GM20000 (cell line): ENCODE data around the gene OPTN.
"Not testable (repeated sequence)": the region's sequence is repeated elsewhere in the genome, so short reads cannot be mapped to it uniquely, and the experiment has no call there.

ENCODE experiments used
- DNase-seq: peaks from one replicate; pipeline ENCODE4 v3.0.0; 2012; ENCODE audit warnings: low spot score
- TF ChIP-seq, protein P1 (sequence below): IDR thresholded peaks from 2 replicates; pipeline ENCODE4 v1.5.1; 2012; ENCODE audit warnings: mild to moderate bottlenecking, control low read depth; ENCODE audit errors: extremely low read depth, missing control alignments

OPTN gene

DNA sequence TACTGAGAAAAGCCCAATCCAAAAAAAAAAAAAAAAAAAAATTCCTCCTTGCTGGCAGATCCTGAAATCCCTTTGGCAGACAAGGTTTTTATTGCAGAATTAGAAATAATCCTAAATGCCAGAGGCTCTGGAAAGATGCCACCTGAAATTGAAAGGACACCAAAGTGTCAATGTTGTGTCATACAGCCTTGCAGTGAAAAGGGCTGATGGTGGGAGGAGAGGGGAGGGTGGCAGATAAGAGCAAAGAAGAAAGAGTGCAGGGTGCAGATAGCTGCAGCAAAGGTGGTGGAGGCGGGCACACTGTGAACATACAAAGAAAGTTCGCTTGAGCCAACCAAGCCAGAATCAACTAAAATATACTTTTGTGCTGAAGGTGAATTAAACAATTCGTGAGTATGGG is 8.2 kb upstream of the OPTN start:
- no peak for DNase-seq
- TF ChIP-seq, protein P1, sequence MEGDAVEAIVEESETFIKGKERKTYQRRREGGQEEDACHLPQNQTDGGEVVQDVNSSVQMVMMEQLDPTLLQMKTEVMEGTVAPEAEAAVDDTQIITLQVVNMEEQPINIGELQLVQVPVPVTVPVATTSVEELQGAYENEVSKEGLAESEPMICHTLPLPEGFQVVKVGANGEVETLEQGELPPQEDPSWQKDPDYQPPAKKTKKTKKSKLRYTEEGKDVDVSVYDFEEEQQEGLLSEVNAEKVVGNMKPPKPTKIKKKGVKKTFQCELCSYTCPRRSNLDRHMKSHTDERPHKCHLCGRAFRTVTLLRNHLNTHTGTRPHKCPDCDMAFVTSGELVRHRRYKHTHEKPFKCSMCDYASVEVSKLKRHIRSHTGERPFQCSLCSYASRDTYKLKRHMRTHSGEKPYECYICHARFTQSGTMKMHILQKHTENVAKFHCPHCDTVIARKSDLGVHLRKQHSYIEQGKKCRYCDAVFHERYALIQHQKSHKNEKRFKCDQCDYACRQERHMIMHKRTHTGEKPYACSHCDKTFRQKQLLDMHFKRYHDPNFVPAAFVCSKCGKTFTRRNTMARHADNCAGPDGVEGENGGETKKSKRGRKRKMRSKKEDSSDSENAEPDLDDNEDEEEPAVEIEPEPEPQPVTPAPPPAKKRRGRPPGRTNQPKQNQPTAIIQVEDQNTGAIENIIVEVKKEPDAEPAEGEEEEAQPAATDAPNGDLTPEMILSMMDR: no peak

DNA sequence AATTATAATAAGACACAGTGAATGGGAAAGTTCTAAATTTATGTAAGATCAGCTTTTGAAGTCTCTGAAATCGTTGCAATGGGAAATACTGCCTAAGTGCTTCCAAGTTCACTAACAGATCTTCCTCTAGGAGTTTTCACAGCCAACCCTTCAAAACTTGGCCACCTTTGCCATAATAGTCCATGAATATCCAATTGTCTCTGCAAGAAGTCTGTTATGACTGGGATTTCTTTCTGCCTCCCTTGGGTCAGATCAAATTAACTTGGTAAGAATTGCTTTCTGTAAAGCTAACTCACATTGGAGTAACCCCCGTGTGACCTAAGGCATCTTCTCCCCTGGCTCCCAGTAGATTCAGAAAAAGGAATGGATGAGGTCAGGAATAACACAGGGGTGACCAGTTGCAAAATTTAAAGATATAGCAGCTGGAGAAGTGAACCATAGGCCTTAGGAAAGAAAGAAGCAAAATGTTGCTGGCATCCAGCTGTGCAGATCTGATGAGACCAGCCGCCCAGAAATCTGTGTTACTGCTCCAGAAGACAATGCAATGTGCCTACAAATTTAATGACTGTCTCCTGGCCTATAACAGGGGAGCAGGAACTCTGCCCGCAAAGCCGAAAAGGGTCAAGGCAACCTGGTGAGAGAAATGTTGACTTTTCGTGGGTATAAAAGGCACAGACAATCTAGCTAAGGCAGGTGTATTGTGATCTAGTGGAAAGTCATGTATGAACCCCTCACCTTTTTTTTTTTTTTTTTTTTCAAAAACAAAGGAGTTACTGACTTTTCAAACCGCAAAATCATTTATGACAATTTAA is 7.5 kb upstream of the OPTN start:
- TF ChIP-seq, protein P1: no peak
- no peak for DNase-seq

DNA sequence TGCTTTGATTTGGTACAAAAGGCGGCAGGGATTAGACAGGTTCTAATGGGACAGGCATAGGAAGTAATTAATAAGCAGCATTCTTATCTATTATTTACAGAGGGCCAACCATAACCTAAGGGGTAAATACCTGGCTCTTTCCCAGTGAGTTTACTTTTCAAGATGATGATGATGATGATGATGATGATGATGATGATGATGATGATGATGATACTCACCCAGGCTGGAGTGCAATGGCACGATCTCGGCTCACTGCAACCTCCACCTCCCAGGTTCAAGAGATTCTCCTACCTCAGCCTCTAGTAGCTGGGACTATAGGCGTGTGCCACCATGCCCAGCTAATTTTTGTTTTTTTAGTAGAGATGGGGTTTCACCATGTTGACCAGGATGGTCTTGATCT is 5.9 kb upstream of the OPTN start:
- not testable (repeated sequence) for DNase-seq

DNA sequence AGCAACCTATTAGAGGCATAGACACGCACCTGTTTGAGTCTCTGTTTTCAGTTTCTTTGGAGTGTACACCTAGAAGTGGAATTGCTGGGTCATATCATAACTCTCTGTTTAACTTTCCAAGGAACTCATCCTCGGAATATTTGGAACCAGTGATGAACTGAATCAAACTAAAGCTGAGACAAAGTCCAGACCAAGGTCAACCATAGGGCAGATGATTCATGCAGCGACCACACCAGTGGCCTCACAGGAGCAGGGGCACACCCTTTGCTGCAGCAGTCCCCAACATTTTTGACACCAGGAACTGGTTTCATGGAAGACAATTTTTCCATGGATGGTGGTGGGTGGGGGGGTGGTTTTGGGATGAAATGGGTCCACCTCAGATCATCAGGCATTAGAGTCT is 4.9 kb upstream of the OPTN start:
- DNase-seq: no peak
- TF ChIP-seq, protein P1: no peak

DNA sequence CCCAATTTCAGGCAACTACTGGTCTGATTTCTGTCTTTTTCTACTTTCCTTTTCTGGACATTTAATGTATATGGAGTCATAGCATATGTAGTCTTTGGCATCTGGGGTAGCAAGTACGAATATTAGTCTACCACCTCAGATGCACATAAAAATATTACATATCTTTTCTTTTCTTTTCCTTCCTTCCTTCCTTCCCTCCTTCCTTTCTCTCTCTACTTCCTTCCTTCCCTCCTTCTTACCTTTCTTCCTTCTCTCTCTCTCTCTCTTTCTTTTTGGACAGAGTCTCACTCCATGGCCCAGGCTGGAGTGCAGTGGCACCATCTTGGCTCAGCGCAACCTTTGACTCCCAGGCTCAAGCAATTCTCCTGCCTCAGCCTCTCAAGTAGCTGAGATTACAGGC is 4.0 kb upstream of the OPTN start:
- DNase-seq: no peak
- TF ChIP-seq, protein P1: no peak

DNA sequence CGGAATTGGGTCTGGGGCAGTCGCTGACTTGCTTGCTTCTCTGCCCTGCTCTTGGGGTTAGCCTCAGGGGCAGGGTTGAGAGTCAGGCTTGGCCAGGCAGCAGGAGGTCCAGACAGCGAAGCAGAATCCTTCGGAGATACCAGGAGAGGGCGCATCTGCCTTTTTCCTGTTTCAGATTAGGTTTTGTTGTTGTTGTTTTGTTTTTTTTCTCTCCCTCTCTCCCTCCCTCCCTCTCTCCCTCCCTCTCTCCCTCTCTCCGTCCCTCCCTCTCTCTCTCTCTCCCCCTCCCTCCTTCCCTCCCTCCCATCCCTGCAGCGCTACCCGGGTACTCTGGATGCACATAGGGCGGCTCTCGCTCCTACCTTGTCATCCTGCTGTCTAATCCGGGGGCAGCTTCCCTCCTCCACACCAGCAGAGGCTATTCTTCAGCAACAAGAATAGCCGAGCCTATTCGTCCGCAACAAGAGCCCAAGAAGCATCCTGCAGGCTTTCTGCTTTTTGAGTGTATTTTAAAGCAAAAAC is 758 bp upstream of the OPTN start:
- DNase-seq: peak; percentile 72
- TF ChIP-seq, protein P1: peak; percentile 65

DNA sequence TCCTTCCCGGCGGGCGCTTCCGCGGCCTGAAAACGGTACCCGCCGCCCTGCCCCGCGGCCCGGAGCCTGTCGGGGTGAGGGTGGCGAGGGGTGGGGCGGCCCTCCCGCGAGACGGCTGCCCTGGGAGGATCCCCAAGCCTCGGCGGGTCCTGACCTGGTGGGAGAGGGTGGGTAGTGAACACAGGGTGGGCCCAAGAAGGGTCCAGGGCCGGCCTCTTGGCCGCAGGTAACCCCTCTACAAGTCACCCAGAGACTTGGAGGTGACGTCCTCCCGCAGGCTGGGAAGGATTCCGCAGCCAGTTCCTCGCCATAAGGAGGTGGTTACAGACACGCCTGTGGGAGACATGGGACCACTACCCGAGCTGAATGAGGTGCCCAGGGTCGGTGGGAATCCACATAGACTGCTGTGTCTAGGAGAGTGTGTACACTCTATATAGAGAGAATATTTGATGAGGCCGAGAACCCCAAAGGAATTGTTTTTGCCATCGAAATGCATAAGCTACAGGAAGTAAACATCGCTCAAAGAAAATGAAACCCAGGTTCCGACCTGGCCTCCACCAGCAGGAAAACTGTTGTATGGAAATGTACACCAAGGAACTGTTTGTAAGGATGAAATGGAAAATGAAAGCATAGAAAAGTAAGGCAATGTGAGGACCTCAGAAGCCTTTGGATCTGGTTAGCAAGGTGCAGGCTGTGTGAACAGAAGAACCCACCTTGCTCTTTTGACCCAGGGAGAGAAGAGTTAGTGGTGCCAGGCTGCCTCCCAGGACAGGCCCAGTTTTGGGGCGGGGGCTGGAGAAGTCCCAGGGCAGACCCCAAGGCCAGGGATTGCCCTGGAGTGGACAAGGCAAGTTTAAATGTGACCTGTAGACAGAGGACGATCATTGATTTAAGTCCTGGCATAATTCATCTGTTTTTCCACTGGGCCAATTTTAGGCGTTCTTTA is 659 bp downstream of the OPTN start:
- peak; percentile 17 for DNase-seq
- TF ChIP-seq, protein P1: no peak
